ENCODE results near the gene CCNE1. TPM values are rescaled to one million over a fixed set of nuclear protein-coding genes. Genes with fewer than 3 reads are reported as not detected.
A peak's percentile ranks its signal among the peaks of the same experiment; 100 is the strongest.

CCNE1 gene
- total and polyA plus RNA-seq, 9 of the 15 experiments (the other 6 are each of a cell fraction or from before 2014, with no cell fraction given): 6.2 to 41.0 (median 31.6) TPM

DNA sequence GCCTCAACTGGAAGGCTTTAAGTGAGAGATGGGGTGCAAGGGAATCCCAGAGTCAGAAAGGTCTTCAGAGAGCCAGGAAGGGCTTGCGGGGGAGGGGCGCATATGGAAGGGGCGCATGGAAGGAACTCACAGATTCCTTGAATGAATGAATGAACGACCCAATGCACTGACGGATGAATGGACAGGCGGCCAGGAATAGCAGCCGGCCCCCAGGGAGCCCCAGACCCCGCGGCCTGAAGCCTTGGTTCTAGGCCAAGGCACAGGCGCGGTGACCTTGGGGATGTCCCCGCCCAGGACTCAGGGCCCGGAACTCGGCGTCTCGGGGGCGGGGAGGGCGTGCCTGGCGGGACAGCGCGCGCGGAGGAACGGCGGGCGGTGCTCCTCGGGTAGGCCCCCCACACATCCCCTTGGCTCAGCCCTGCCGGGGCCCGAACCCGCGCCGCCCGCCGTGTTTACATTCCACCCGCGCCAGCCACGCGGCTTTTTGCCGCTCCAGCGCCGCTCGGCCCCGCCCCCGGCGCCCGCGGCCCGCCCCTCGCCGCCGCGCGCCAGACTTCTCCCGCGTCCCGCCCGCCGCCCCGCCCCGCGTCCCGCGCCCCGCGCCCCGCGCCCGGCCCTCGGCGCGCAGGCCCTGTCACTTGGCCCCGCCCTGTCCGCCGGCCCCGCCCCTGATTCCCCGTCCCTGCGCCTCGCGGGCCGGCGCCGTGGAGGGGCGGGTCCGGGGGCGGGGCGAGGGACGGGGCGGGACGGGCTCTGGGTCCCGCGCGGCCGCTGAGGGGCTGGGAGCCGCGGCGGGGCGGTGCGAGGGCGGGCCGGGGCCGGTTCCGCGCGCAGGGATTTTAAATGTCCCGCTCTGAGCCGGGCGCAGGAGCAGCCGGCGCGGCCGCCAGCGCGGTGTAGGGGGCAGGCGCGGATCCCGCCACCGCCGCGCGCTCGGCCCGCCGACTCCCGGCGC lies at the start of gene CCNE1 (continued):
- TF ChIP-seq, protein P1, sequence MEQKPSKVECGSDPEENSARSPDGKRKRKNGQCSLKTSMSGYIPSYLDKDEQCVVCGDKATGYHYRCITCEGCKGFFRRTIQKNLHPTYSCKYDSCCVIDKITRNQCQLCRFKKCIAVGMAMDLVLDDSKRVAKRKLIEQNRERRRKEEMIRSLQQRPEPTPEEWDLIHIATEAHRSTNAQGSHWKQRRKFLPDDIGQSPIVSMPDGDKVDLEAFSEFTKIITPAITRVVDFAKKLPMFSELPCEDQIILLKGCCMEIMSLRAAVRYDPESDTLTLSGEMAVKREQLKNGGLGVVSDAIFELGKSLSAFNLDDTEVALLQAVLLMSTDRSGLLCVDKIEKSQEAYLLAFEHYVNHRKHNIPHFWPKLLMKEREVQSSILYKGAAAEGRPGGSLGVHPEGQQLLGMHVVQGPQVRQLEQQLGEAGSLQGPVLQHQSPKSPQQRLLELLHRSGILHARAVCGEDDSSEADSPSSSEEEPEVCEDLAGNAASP (IDR thresholded peaks at IDR 0.05): no peak
- no peak for TF ChIP-seq ZSCAN32 (CRISPR knock-in tag; IDR thresholded peaks at IDR 0.05)
- TF ChIP-seq ELF1 (tag; IDR thresholded peaks at IDR 0.05): peak; percentile 72
- peak; percentile 78 for TF ChIP-seq MYC (IDR thresholded peaks at IDR 0.05; ENCODE audit: low read depth, low read length)
- TF ChIP-seq MYC (CRISPR knock-in tag; IDR thresholded peaks at IDR 0.05; ENCODE audit: borderline replicate concordance, low read depth): peak; percentile 65; the same call in 1 of the 2 replicates
- TF ChIP-seq IRF2 (CRISPR knock-in tag; IDR thresholded peaks at IDR 0.05): no peak
- TF ChIP-seq, protein P2, sequence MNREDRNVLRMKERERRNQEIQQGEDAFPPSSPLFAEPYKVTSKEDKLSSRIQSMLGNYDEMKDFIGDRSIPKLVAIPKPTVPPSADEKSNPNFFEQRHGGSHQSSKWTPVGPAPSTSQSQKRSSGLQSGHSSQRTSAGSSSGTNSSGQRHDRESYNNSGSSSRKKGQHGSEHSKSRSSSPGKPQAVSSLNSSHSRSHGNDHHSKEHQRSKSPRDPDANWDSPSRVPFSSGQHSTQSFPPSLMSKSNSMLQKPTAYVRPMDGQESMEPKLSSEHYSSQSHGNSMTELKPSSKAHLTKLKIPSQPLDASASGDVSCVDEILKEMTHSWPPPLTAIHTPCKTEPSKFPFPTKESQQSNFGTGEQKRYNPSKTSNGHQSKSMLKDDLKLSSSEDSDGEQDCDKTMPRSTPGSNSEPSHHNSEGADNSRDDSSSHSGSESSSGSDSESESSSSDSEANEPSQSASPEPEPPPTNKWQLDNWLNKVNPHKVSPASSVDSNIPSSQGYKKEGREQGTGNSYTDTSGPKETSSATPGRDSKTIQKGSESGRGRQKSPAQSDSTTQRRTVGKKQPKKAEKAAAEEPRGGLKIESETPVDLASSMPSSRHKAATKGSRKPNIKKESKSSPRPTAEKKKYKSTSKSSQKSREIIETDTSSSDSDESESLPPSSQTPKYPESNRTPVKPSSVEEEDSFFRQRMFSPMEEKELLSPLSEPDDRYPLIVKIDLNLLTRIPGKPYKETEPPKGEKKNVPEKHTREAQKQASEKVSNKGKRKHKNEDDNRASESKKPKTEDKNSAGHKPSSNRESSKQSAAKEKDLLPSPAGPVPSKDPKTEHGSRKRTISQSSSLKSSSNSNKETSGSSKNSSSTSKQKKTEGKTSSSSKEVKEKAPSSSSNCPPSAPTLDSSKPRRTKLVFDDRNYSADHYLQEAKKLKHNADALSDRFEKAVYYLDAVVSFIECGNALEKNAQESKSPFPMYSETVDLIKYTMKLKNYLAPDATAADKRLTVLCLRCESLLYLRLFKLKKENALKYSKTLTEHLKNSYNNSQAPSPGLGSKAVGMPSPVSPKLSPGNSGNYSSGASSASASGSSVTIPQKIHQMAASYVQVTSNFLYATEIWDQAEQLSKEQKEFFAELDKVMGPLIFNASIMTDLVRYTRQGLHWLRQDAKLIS (CRISPR knock-in tag; IDR thresholded peaks at IDR 0.05): no peak
- TF ChIP-seq ZNF384 (IDR thresholded peaks at IDR 0.05; ENCODE audit: low read depth, low read length): no peak
- no peak for TF ChIP-seq ILF3 (IDR thresholded peaks at IDR 0.05; ENCODE audit: borderline replicate concordance)
- no peak for TF ChIP-seq ARHGAP35 (IDR thresholded peaks at IDR 0.05; ENCODE audit: partially characterized antibody)
- TF ChIP-seq ZNF165 (CRISPR knock-in tag; IDR thresholded peaks at IDR 0.05; ENCODE audit: borderline replicate concordance): no peak
- no peak for TF ChIP-seq SMARCA5 (IDR thresholded peaks at IDR 0.05)
- TF ChIP-seq, protein P3, sequence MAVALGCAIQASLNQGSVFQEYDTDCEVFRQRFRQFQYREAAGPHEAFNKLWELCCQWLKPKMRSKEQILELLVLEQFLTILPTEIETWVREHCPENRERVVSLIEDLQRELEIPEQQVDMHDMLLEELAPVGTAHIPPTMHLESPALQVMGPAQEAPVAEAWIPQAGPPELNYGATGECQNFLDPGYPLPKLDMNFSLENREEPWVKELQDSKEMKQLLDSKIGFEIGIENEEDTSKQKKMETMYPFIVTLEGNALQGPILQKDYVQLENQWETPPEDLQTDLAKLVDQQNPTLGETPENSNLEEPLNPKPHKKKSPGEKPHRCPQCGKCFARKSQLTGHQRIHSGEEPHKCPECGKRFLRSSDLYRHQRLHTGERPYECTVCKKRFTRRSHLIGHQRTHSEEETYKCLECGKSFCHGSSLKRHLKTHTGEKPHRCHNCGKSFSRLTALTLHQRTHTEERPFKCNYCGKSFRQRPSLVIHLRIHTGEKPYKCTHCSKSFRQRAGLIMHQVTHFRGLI (CRISPR knock-in tag; IDR thresholded peaks at IDR 0.05): no peak
- TF ChIP-seq LCOR (CRISPR knock-in tag; IDR thresholded peaks at IDR 0.05): no peak
- TF ChIP-seq, protein P4, sequence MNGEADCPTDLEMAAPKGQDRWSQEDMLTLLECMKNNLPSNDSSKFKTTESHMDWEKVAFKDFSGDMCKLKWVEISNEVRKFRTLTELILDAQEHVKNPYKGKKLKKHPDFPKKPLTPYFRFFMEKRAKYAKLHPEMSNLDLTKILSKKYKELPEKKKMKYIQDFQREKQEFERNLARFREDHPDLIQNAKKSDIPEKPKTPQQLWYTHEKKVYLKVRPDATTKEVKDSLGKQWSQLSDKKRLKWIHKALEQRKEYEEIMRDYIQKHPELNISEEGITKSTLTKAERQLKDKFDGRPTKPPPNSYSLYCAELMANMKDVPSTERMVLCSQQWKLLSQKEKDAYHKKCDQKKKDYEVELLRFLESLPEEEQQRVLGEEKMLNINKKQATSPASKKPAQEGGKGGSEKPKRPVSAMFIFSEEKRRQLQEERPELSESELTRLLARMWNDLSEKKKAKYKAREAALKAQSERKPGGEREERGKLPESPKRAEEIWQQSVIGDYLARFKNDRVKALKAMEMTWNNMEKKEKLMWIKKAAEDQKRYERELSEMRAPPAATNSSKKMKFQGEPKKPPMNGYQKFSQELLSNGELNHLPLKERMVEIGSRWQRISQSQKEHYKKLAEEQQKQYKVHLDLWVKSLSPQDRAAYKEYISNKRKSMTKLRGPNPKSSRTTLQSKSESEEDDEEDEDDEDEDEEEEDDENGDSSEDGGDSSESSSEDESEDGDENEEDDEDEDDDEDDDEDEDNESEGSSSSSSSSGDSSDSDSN (IDR thresholded peaks at IDR 0.05; ENCODE audit: borderline replicate concordance in 1 of 2, low read depth in 2 of 2, low read length in 2 of 2): 0 out of 4 replicates have a peak, but pooled peaks of 1 of the 2 experiments have one; percentile 42
- no peak for TF ChIP-seq NR2F6 (CRISPR knock-in tag; IDR thresholded peaks at IDR 0.05)
